ENCODE data around the gene EIF5AL1. TPM values are rescaled to one million over a fixed set of nuclear protein-coding genes. Genes with fewer than 3 reads are reported as not detected.
A peak's percentile ranks its signal among the peaks of the same experiment; 100 is the strongest.
"Not testable (repeated sequence)": the region's sequence is repeated elsewhere in the genome, so short reads cannot be mapped to it uniquely, and the experiment has no call there.

EIF5AL1 gene
- total RNA-seq, 1 donor from 2014 or later, result 0.21 TPM

GRCh38 chr10:79496896-79497295 is 15.4 kb upstream of the EIF5AL1 start:
- H3K9me3 Mint-ChIP-seq, result no peaks in the 10 kb centered on the region
- H3K36me3 Mint-ChIP-seq (ENCODE audit: low read depth), result no peaks in the 10 kb centered on the region
- TF ChIP-seq CTCF (conservative IDR thresholded peaks at IDR 0.05), result no peak
- no peak for DNase-seq (ENCODE audit: low read depth, low spot score)
- H3K4me3 Mint-ChIP-seq, result no peak overlapping the region
- H3K27me3 Mint-ChIP-seq (ENCODE audit: low read depth), result peaks cover 2% of the 10 kb centered on the region
- H3K27ac Mint-ChIP-seq (ENCODE audit: unreplicated experiment), result no peak overlapping the region
- no peaks in the 10 kb centered on the region for H3K4me1 Mint-ChIP-seq

GRCh38 chr10:79498291-79498829 is 14.0 kb upstream of the EIF5AL1 start:
- H3K9me3 Mint-ChIP-seq, result no peaks in the 10 kb centered on the region
- TF ChIP-seq CTCF (conservative IDR thresholded peaks at IDR 0.05), result no peak
- no peak overlapping the region for H3K4me3 Mint-ChIP-seq
- peaks cover 6% of the 10 kb centered on the region for H3K4me1 Mint-ChIP-seq
- H3K27ac Mint-ChIP-seq (ENCODE audit: unreplicated experiment), result no peak overlapping the region
- H3K27me3 Mint-ChIP-seq (ENCODE audit: low read depth), result peaks cover 2% of the 10 kb centered on the region
- H3K36me3 Mint-ChIP-seq (ENCODE audit: low read depth), result no peaks in the 10 kb centered on the region
- DNase-seq (ENCODE audit: low read depth, low spot score), result no peak

- no peak for DNase-seq (ENCODE audit: low read depth, low spot score)
- peak; percentile 57 for TF ChIP-seq CTCF (conservative IDR thresholded peaks at IDR 0.05)
- peaks cover 20% of the 10 kb centered on the region for H3K4me1 Mint-ChIP-seq
- H3K27ac Mint-ChIP-seq (ENCODE audit: unreplicated experiment), result peak overlapping the region; percentile 13
- no peaks in the 10 kb centered on the region for H3K36me3 Mint-ChIP-seq (ENCODE audit: low read depth)
- peaks cover 6% of the 10 kb centered on the region for H3K9me3 Mint-ChIP-seq
- peaks cover 2% of the 10 kb centered on the region for H3K27me3 Mint-ChIP-seq (ENCODE audit: low read depth)
- H3K4me3 Mint-ChIP-seq, result no peak overlapping the region
These were observed 9.6 kb upstream of the EIF5AL1 start for GRCh38 chr10:79502561-79503309.

GRCh38 chr10:79503787-79504186 is 8.5 kb upstream of the EIF5AL1 start:
- not testable (repeated sequence) for H3K27me3 Mint-ChIP-seq (ENCODE audit: low read depth); DNase-seq (ENCODE audit: low read depth, low spot score); H3K27ac Mint-ChIP-seq (ENCODE audit: unreplicated experiment); H3K36me3 Mint-ChIP-seq (ENCODE audit: low read depth); H3K4me3 Mint-ChIP-seq; H3K9me3 Mint-ChIP-seq
- H3K4me1 Mint-ChIP-seq, result peaks cover 25% of the 10 kb centered on the region

- DNase-seq (ENCODE audit: low read depth, low spot score); H3K4me3 Mint-ChIP-seq; H3K27me3 Mint-ChIP-seq (ENCODE audit: low read depth); H3K9me3 Mint-ChIP-seq; H3K27ac Mint-ChIP-seq (ENCODE audit: unreplicated experiment); H3K36me3 Mint-ChIP-seq (ENCODE audit: low read depth): not testable (repeated sequence)
- peaks cover 25% of the 10 kb centered on the region for H3K4me1 Mint-ChIP-seq
These were observed 7.8 kb upstream of the EIF5AL1 start for GRCh38 chr10:79504483-79504882.

- H3K27ac Mint-ChIP-seq (ENCODE audit: unreplicated experiment); H3K27me3 Mint-ChIP-seq (ENCODE audit: low read depth); H3K36me3 Mint-ChIP-seq (ENCODE audit: low read depth); H3K9me3 Mint-ChIP-seq; H3K4me3 Mint-ChIP-seq; DNase-seq (ENCODE audit: low read depth, low spot score): not testable (repeated sequence)
- peaks cover 25% of the 10 kb centered on the region for H3K4me1 Mint-ChIP-seq
These were observed 7.0 kb upstream of the EIF5AL1 start for GRCh38 chr10:79505328-79505727.

- Mint-ChIP-seq H3K9me3 (peaks cover 6% of the 10 kb centered on the region), H3K27ac (ENCODE audit: unreplicated experiment) (no peak overlapping the region), H3K4me3 (no peak overlapping the region), H3K36me3 (ENCODE audit: low read depth) (no peaks in the 10 kb centered on the region), H3K27me3 (ENCODE audit: low read depth) (no peaks in the 10 kb centered on the region), H3K4me1 (peaks cover 25% of the 10 kb centered on the region)
- DNase-seq (ENCODE audit: low read depth, low spot score), result no peak
- TF ChIP-seq CTCF (conservative IDR thresholded peaks at IDR 0.05), result no peak
These were observed 6.5 kb upstream of the EIF5AL1 start for GRCh38 chr10:79505829-79506228.
